HepG2 (cell line): ENCODE results near the gene SREK1. TPM values are rescaled to one million over a fixed set of nuclear protein-coding genes. Genes with fewer than 3 reads are reported as not detected.

Source experiments
- ATAC-seq: fragments of 200-7000 bp; cut with Tn5 transposase; 3 replicates; pipeline ENCODE4 v1.9.1; 2020; ENCODE audit warnings: mild to moderate bottlenecking, moderate library complexity
- BruUV-seq: library from RNA; stranded (reverse); fragments of 400-500 nt; replicated peaks from 2 replicates; lab custom pipeline; 2021; lab: Mats Ljungman, UMichigan
- CTCF ChIA-PET: fragments of 300-600 bp; formaldehyde crosslinking; extraction: SDS; loops from one replicate; lab custom pipeline; 2021; ENCODE audit warnings: low total read pairs, inconsistent platforms, low intra/inter-chr PET ratio; lab: Yijun Ruan, JAX
- POLR2A ChIA-PET: fragments of 350-600 bp; sonication (Branson Sonifier 250); formaldehyde crosslinking; loops from one replicate; lab custom pipeline; 2020; ENCODE audit warnings: antibody characterized with exemption, inconsistent platforms; lab: Yijun Ruan, JAX
- DNase-seq: peaks from one replicate; pipeline ENCODE4 v3.0.0-alpha.2; 2015; ENCODE audit warnings: low spot score
- FAIRE-seq: peaks from 3 replicates; lab custom pipeline; 2011; peaks lifted over from hg19 to GRCh38; lab: Jason Lieb, UNC
- H2AFZ ChIP-seq: one replicate; pipeline ENCODE4 v1.6.1; 2011; ENCODE audit warnings: low read length, inconsistent platforms
- H3K27ac ChIP-seq: fragments of 300-600 bp; 3 replicates; pipeline ENCODE4 v1.8.0; 2011; ENCODE audit warnings: mixed run types, mild to moderate bottlenecking, mixed read lengths, low read length, inconsistent platforms; ENCODE audit not compliant: insufficient read depth; ENCODE audit errors: extremely low read length
- H3K27me3 ChIP-seq, 2 experiments: fragments of 200-600 bp in 1 of 2; 2 replicates in 1 of 2; 3 replicates in 1 of 2; pipeline versions ENCODE4 v1.6.0 to v1.8.0; 2011; ENCODE audit warnings: low read length in 2 of 2, mild to moderate bottlenecking in 2 of 2, moderate library complexity in 2 of 2, inconsistent platforms in 1 of 2; ENCODE audit not compliant: insufficient read depth in 2 of 2, control insufficient read depth in 1 of 2
- H3K36me3 ChIP-seq, 2 experiments: fragments of 200-600 bp in 1 of 2; replicated peaks in 1 of 2; 2 replicates in 1 of 2; 3 replicates in 1 of 2; pipeline versions ENCODE4 v1.5.1 to v1.8.0; 2011; ENCODE audit warnings: low read length in 2 of 2, inconsistent platforms in 1 of 2; ENCODE audit not compliant: insufficient read depth in 2 of 2, control insufficient read depth in 1 of 2
- H3K4me1 ChIP-seq: 2 replicates; pipeline ENCODE4 v1.5.1; 2012; ENCODE audit warnings: low read length, inconsistent platforms; ENCODE audit not compliant: insufficient read depth
- H3K4me2 ChIP-seq: 2 replicates; pipeline ENCODE4 v1.6.0; 2011; ENCODE audit warnings: low read depth, low read length, inconsistent platforms
- H3K4me3 ChIP-seq, 3 experiments: fragments of 200-600 bp in 1 of 3; sonication (generic), shearing (Covaris generic) in 1 of 3; replicated peaks in 1 of 3; 2 replicates each; pipeline ENCODE4 v1.5.1; 2011 to 2016; ENCODE audit warnings: low read length in 3 of 3, inconsistent platforms in 2 of 3, low read depth in 2 of 3, mild to moderate bottlenecking in 2 of 3, control low read depth in 1 of 3, mixed read lengths in 1 of 3; ENCODE audit not compliant: insufficient read depth in 1 of 3
- H3K79me2 ChIP-seq: one replicate; pipeline ENCODE4 v1.6.1; 2011; ENCODE audit warnings: low read length, inconsistent platforms; ENCODE audit not compliant: insufficient read depth
- H3K9ac ChIP-seq: 2 replicates; pipeline ENCODE4 v1.6.0; 2011; ENCODE audit warnings: mild to moderate bottlenecking, low read depth, low read length, inconsistent platforms; ENCODE audit not compliant: insufficient read depth
- H3K9me3 ChIP-seq: 2 replicates; pipeline ENCODE4 v1.5.1; 2012; ENCODE audit warnings: mild to moderate bottlenecking, low read length
- H4K20me1 ChIP-seq: 2 replicates; pipeline ENCODE4 v1.6.0; 2011; ENCODE audit warnings: inconsistent platforms, mild to moderate bottlenecking, low read length, moderate library complexity; ENCODE audit not compliant: insufficient read depth
- CHD4 ChIP-seq: fragments of 200-600 bp; sonication (generic); IDR thresholded peaks from 2 replicates; pipeline ENCODE4 v1.7.0; 2017; ENCODE audit warnings: mild to moderate bottlenecking, low read length, borderline replicate concordance
- ELF4 ChIP-seq: sonication (generic); formaldehyde crosslinking; IDR thresholded peaks from 2 replicates; pipeline ENCODE4 v1.5.0; 2020; ENCODE audit warnings: missing genetic modification reagents, mild to moderate bottlenecking, moderate library complexity, borderline replicate concordance
- HCFC1 ChIP-seq: fragments of 150-350 bp; IDR thresholded peaks from 2 replicates; pipeline ENCODE4 v1.6.1; 2014; ENCODE audit warnings: low read depth, low read length
- HMG20A ChIP-seq: IDR thresholded peaks from 2 replicates; pipeline ENCODE4 v1.6.1; 2016; ENCODE audit warnings: borderline replicate concordance
- KLF9 ChIP-seq: IDR thresholded peaks from 2 replicates; pipeline ENCODE4 v1.6.1; 2016; ENCODE audit warnings: low read depth
- MLLT10 ChIP-seq: sonication (generic); formaldehyde crosslinking; IDR thresholded peaks from 2 replicates; pipeline ENCODE4 v1.4.0; 2020; ENCODE audit warnings: missing genetic modification reagents
- PRDM15 ChIP-seq: sonication (generic); formaldehyde crosslinking; IDR thresholded peaks from 2 replicates; pipeline ENCODE4 v1.4.0; 2020; ENCODE audit warnings: missing genetic modification reagents
- SMYD3 ChIP-seq: sonication (generic); formaldehyde crosslinking; IDR thresholded peaks from 2 replicates; pipeline ENCODE4 v1.8.1; 2023; ENCODE audit warnings: mild to moderate bottlenecking, missing genetic modification reagents
- SRSF4 ChIP-seq: fragments of 200-400 bp; formaldehyde crosslinking; IDR thresholded peaks from one replicate; pipeline ENCODE4 v1.6.1; 2018; ENCODE audit warnings: mild to moderate bottlenecking, low read depth, low read length, moderate library complexity; ENCODE audit not compliant: poor library complexity, severe bottlenecking
- TFE3 ChIP-seq: IDR thresholded peaks from 2 replicates; pipeline ENCODE4 v1.6.1; 2016
- ZBTB4 ChIP-seq: sonication (generic); formaldehyde crosslinking; IDR thresholded peaks from 2 replicates; pipeline ENCODE4 v1.4.0; 2020; ENCODE audit warnings: missing genetic modification reagents, mild to moderate bottlenecking, borderline replicate concordance
- ZFP36L2 ChIP-seq: sonication (generic); formaldehyde crosslinking; IDR thresholded peaks from 2 replicates; pipeline ENCODE4 v1.4.0; 2020; ENCODE audit warnings: missing genetic modification reagents
- ZFP41 ChIP-seq: sonication (generic); formaldehyde crosslinking; IDR thresholded peaks from 2 replicates; pipeline ENCODE4 v1.4.0; 2020; ENCODE audit warnings: mild to moderate bottlenecking, missing genetic modification reagents, borderline replicate concordance
- ZNF136 ChIP-seq: sonication (generic); formaldehyde crosslinking; IDR thresholded peaks from 2 replicates; pipeline ENCODE4 v1.8.1; 2022; ENCODE audit warnings: low read depth, mild to moderate bottlenecking, moderate library complexity, missing genetic modification reagents
- ZNF329 ChIP-seq: sonication (generic); formaldehyde crosslinking; IDR thresholded peaks from 2 replicates; pipeline ENCODE4 v1.9.0; 2021; ENCODE audit warnings: low read depth, mild to moderate bottlenecking, missing genetic modification reagents
- WGBS: methylation state at CpG from one replicate; pipeline ENCODE4 v1.1.6; 2017; ENCODE audit warnings: low lambda C conversion rate; 5-methylcytosine and 5-hydroxymethylcytosine counted together
- in situ Hi-C: cut with HindIII; loops from 2 replicates; pipeline ENCODE4 v1.10.0; 2017; ENCODE audit warnings: low pct_unique_long_range_greater_than_20kb; ENCODE audit not compliant: extremely low pct_ligation_motif_present
- intact Hi-C: fragments of 100-400 bp; cut with micrococcal nuclease; formaldehyde crosslinking; loops from one replicate; pipeline ENCODE4 v1.10.0; 2022; ENCODE audit not compliant: unreplicated experiment
- polyA plus RNA-seq, 8 experiments: library from polyadenylated mRNA; depleted of rRNA in 3 of 8; stranded (reverse) in 7 of 8; unstranded in 1 of 8; fragments of >200 nt; fragmentation: Illumina TruSeq in 4 of 8; extraction: Trizol in 4 of 8; gene quantifications; 2 replicates each; pipeline versions ENCODE4 v1.2.1 to v1.2.3, GENCODE V29; 2011 to 2016; ENCODE audit warnings: low read depth in 4 of 8, missing spikeins in 1 of 8, mixed read lengths in 1 of 8; ENCODE audit not compliant: insufficient read depth in 1 of 8
- total RNA-seq, 5 experiments: library from RNA; depleted of rRNA; stranded (reverse); fragments of >200 nt; fragmentation: Illumina TruSeq; extraction: Trizol; gene quantifications; 2 replicates each; pipeline ENCODE4 v1.2.3, GENCODE V29; 2016; ENCODE audit warnings: low read depth in 1 of 5

SREK1 gene
- total and polyA plus RNA-seq, 2 of the 13 experiments (the other 11 are each of a cell fraction or from before 2014, with no cell fraction given), result 60.6 to 90.9 TPM

- Histone ChIP-seq H3K27ac (no peak overlapping the region), H2AFZ (no peak overlapping the region), H3K9ac (no peak overlapping the region), H3K4me3 (no peak overlapping the region), H3K9me3 (no peaks in the 10 kb centered on the region), H3K4me1 (no peaks in the 10 kb centered on the region), H3K36me3 (peaks cover 0 to 5% of the 10 kb centered on the region in 2 experiments; a peak in 1 of 5 replicates), H3K4me2 (no peak overlapping the region), H3K27me3 (no peaks in the 10 kb centered on the region), H4K20me1 (no peaks in the 10 kb centered on the region), H3K79me2 (no peaks in the 10 kb centered on the region)
- in situ Hi-C loops (no loop called here), intact Hi-C loops (no loop called here)
- CTCF ChIA-PET, result no interaction called here
- DNase-seq (no peak), FAIRE-seq (no peak), ATAC-seq (peak; percentile 31)
- TF ChIP-seq SRSF4 (no peak), ZNF329 (CRISPR knock-in tag) (no peak), ELF4 (no peak), ZFP36L2 (no peak), TFE3 (no peak), CHD4 (no peak), MLLT10 (no peak), ZNF136 (no peak), SMYD3 (no peak), HMG20A (CRISPR knock-in tag) (no peak), PRDM15 (CRISPR knock-in tag) (no peak), KLF9 (CRISPR knock-in tag) (no peak), HCFC1 (no peak), ZBTB4 (CRISPR knock-in tag) (no peak), ZFP41 (CRISPR knock-in tag) (no peak)
- BruUV-seq, result no TSS peak
- POLR2A ChIA-PET, result no interaction called here
- WGBS, result 72% methylated on average over 3 of the region's 3 CpGs
Observed at GRCh38 chr5:66186108-66186507, 42.0 kb downstream of the SREK1 start.
